Heart right ventricle (tissue), 16 donors: ENCODE measurements around the gene DYRK1A. TPM values are rescaled to one million over a fixed set of nuclear protein-coding genes. Genes with fewer than 3 reads are reported as not detected.

Experiments
- ATAC-seq, 8 donors: fragments of 200-7000 bp; cut with Tn5 transposase; one replicate each; pipeline ENCODE4 v1.9.1; 2020; ENCODE audit warnings: mild to moderate bottlenecking in 8 of 8, moderate library complexity in 8 of 8, moderate number of reproducible peaks in 1 of 8
- DNase-seq, 2 donors: peaks; one replicate each; pipeline ENCODE4 v3.0.0-alpha.2; 2020
- H3K27ac ChIP-seq, 10 donors: fragments of 200-600 bp; sonication (generic) in 2 of 10; one replicate each; pipeline versions ENCODE4 v1.5.0 to v1.8.0; 2020 to 2022; ENCODE audit warnings: mild to moderate bottlenecking in 3 of 10
- H3K27me3 ChIP-seq, 7 donors: fragments of 200-600 bp; one replicate each; pipeline ENCODE4 v1.8.0; 2021 to 2022; ENCODE audit warnings: mild to moderate bottlenecking in 2 of 7
- H3K36me3 ChIP-seq, 9 donors: fragments of 200-600 bp; sonication (generic) in 1 of 9; one replicate each; pipeline versions ENCODE4 v1.5.0 to v1.8.0; 2020 to 2022; ENCODE audit warnings: mild to moderate bottlenecking in 2 of 9
- H3K4me1 ChIP-seq, 9 donors: fragments of 200-600 bp; sonication (generic) in 1 of 9; one replicate each; pipeline versions ENCODE4 v1.5.0 to v1.8.0; 2020 to 2022; ENCODE audit warnings: mild to moderate bottlenecking in 4 of 9
- H3K4me3 ChIP-seq, 10 donors: fragments of 200-600 bp; sonication (generic) in 2 of 10; one replicate each; pipeline versions ENCODE4 v1.5.0 to v1.8.0; 2020 to 2022; ENCODE audit warnings: mild to moderate bottlenecking in 7 of 10, moderate library complexity in 2 of 10
- H3K9me3 ChIP-seq, 11 donors: fragments of 200-600 bp in 10 of 11; sonication (generic) in 2 of 11; one replicate each; pipeline versions ENCODE4 v1.5.0 to v1.8.0; 2013 to 2022; ENCODE audit warnings: mild to moderate bottlenecking in 2 of 11, control low read depth in 1 of 11, moderate library complexity in 1 of 11
- CTCF ChIP-seq, 9 donors: fragments of 200-600 bp; sonication (generic) in 2 of 9; IDR thresholded peaks; one replicate each; pipeline versions ENCODE4 v1.5.0 to v1.8.0; 2021 to 2022; ENCODE audit warnings: antibody characterized with exemption in 9 of 9, mild to moderate bottlenecking in 5 of 9, moderate library complexity in 1 of 9
- WGBS, 2 donors: extraction: QIAGEN DNeasy Blood & Tissue Kit; methylation state at CpG; one replicate each; pipeline ENCODE4 v1.1.7; 2013; ENCODE audit warnings: inconsistent platforms in 1 of 2; 5-methylcytosine and 5-hydroxymethylcytosine counted together
- intact Hi-C, 10 donors: fragments of 100-400 bp; cut with DNase I; formaldehyde crosslinking; loops; one replicate each; pipeline versions ENCODE4 v1.11.1 to v1.14.2; 2022
- polyA plus RNA-seq, 2 donors: library from polyadenylated mRNA; stranded (reverse); fragments of 200-250 nt; gene quantifications; one replicate each; pipeline ENCODE4 v1.2.3, GENCODE V29; 2013
- total RNA-seq, 10 donors: library from RNA; stranded (reverse); fragmentation: NEBNext Ultra II Directional in 3 of 10; extraction: Animal tissue kit (Norgen Biotek cat#: 25700) in 3 of 10; gene quantifications; one replicate each; pipeline versions ENCODE4 v1.2.1 to v1.2.4, GENCODE V29; 2021 to 2023
- donor health status: Arrhythmogenic right ventricular cardiomyopathy.
- donor health status: ischemic (EF 13 %, LVEDD 7.1; RV severe dilation, severe dysfunction).
- donor health status: healthy with polysubstance abuse.
- donor health status: DM: no; HTN: yes; CAD: no.
- donor health status: DM: no; HTN: no; CAD: no.
- donor health status: ischemic (EF 25% LVEDD 6.9; RV normal size, moderate dysfunction).
- donor health status: ischemic (EF 25% LVEDD 5.7; RV mildly dilated, moderate dysfunction).
- donor health status: healthy.
- donor health status: DM: yes; HTN: yes; CAD: no.
- donor health status: Ischemic cardiomyopathy.
- donor health status: ischemic (EF 35%, LVEDD 5.7; RV mildly dilated, moderate dysfunction).
- donor health status: nonischemic (EF 11% LVEDD 7.7; RV severe dilation, severe dysfunction).
- donor health status: DM: yes; HTN: yes; CAD: no.
- donor health status: PGD.
- donor health status: ischemic (EF 29% LVEDD 5.4; RV normal size, mild dysfunction).
- donor health status: nonischemic (EF 23%, LVEDD 6.1; RV moderate dilation, normal function).

Gene DYRK1A
- total and polyA plus RNA-seq, 12 donors = 24.7 to 94.2 (median 73.2) TPM

GRCh38 chr21:37365517-37366481 lies 774 bp upstream of the DYRK1A start:
- Histone ChIP-seq H3K36me3 (no peaks in the 10 kb centered on the region), H3K27me3 (no peaks in the 10 kb centered on the region), H3K4me1 (peaks cover 0 to 38% (median 34%) of the 10 kb centered on the region in 9 donors), H3K27ac (peak overlapping the region; percentile 98 to 100 (median 100)), H3K9me3 (no peaks in the 10 kb centered on the region), H3K4me3 (peak overlapping the region; percentile 74 to 98 (median 90))
- intact Hi-C loops = loop anchor here in 8 of 10 donors (1.0 to 10.0 kb wide), 19 partner anchors 26 to 202 kb away; partner anchors contain the start of gene VPS26C (in 6 of the 8)
- peak in 1 of 9 donors; percentile 19 for TF ChIP-seq CTCF (IDR thresholded peaks at IDR 0.05)
- DNase-seq = peak; percentile 58 to 77
- peak; percentile 28 to 49 (median 42) for ATAC-seq
- WGBS, 2 donors = 0 to 1% methylated on average over 63 to 82 of the region's 106 CpGs

GRCh38 chr21:37367336-37367702 lies 746 bp downstream of the DYRK1A start:
- H3K4me1 ChIP-seq = peaks cover 4 to 53% (median 48%) of the 10 kb centered on the region in 9 donors
- H3K36me3 ChIP-seq = no peaks in the 10 kb centered on the region
- WGBS, 2 donors = 0 to 1% methylated on average over 52 to 53 of the region's 61 CpGs
- no peak for TF ChIP-seq CTCF (IDR thresholded peaks at IDR 0.05)
- no peaks in the 10 kb centered on the region for H3K9me3 ChIP-seq
- H3K27me3 ChIP-seq = no peaks in the 10 kb centered on the region
- ATAC-seq (no peak), DNase-seq (no peak)
- intact Hi-C loops = loop anchor here in 7 of 10 donors (2.0 to 10.0 kb wide), 14 partner anchors 70 to 200 kb away; partner anchors contain the start of gene VPS26C (in 3 of the 7)
- peak overlapping the region; percentile 97 to 100 (median 100) for H3K27ac ChIP-seq
- peak overlapping the region; percentile 56 to 98 (median 84) for H3K4me3 ChIP-seq

DNA sequence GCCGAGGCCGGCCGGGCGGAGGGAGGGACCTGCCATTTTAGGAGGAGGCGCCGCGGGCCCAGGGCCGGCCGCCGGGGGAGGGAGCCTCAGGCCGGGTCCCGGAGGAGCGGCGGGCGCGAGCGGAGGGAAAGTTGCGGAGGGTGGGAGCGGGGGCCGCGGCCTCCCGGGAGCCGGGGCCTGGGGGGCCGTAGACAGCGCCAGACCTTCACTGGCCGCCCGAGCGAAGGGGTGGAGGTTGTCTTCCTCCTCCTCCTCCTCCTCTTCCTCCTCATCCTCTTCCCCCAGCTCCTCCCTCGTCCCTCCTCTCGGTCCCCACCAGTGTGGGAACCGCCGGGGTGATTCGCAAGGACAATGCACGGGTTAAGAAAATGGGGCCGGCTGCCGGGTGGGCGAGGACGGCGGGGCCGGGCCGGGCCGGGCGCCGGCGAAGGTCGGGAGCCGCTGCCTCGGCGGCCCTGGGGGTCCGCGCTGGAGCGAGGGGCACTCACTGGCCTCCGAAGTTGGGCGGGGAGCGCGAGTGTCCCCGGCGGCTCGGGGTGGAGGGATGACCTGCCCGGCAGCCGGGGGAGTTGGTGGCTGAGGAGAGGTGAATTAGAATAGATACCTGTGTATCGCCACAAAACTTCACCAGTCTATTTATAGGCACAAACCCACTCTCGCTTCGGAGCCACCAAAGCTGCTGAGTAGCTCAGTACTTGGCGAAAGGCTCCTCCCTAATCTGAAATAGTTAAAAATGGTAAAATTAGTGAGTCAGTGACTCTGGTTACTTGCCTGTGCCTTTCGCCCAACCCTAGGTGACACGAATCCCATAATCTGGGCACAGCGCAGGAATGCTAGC lies 1.3 kb downstream of the DYRK1A start:
- ATAC-seq (peak in 7 of 8 donors; percentile 7 to 55 (median 12)), DNase-seq (peak; percentile 60 to 72)
- H3K36me3 ChIP-seq = no peaks in the 10 kb centered on the region
- no peak for TF ChIP-seq CTCF (IDR thresholded peaks at IDR 0.05)
- 1% methylated on average over 59 to 68 of the region's 68 CpGs for WGBS, 2 donors
- no peaks in the 10 kb centered on the region for H3K9me3 ChIP-seq
- intact Hi-C loops = loop anchor here in 7 of 10 donors (2.0 to 10.0 kb wide), 14 partner anchors 69 to 199 kb away; partner anchors contain the start of gene VPS26C (in 3 of the 7)
- peak overlapping the region; percentile 97 to 100 (median 100) for H3K27ac ChIP-seq
- peak overlapping the region; percentile 29 to 98 (median 84) for H3K4me3 ChIP-seq
- no peaks in the 10 kb centered on the region for H3K27me3 ChIP-seq
- peaks cover 4 to 59% (median 54%) of the 10 kb centered on the region in 9 donors for H3K4me1 ChIP-seq
